Tibial nerve (tissue), 4 donors: ENCODE measurements around the gene GARIN5A. TPM values are rescaled to one million over a fixed set of nuclear protein-coding genes. Genes with fewer than 3 reads are reported as not detected.

Experiments
- DNase-seq, 2 donors: peaks; one replicate each; pipeline ENCODE4 v3.0.0-alpha.2; 2019; ENCODE audit warnings: low spot score in 2 of 2
- H3K27ac ChIP-seq, 4 donors: fragments of 200-600 bp; sonication (generic) in 3 of 4; one replicate each; pipeline ENCODE4 v1.5.1; 2017 to 2019; ENCODE audit warnings: mild to moderate bottlenecking in 1 of 4
- H3K27me3 ChIP-seq, 2 donors: fragments of 200-600 bp; sonication (generic) in 1 of 2; one replicate each; pipeline versions ENCODE4 v1.5.1 to v1.6.0; 2017 to 2019
- H3K36me3 ChIP-seq, 3 donors: fragments of 200-600 bp; sonication (generic); one replicate each; pipeline ENCODE4 v1.5.1; 2018 to 2019
- H3K4me1 ChIP-seq, 4 donors: fragments of 200-600 bp; sonication (generic) in 3 of 4; one replicate each; pipeline ENCODE4 v1.5.1; 2017 to 2019
- H3K4me3 ChIP-seq, 4 donors: fragments of 200-600 bp; sonication (generic) in 3 of 4; one replicate each; pipeline ENCODE4 v1.5.1; 2017 to 2019; ENCODE audit warnings: mild to moderate bottlenecking in 1 of 4, moderate library complexity in 1 of 4
- H3K9me3 ChIP-seq, 4 donors: fragments of 200-600 bp; sonication (generic) in 3 of 4; one replicate each; pipeline ENCODE4 v1.5.1; 2017 to 2019
- EP300 ChIP-seq, 2 donors: sonication (generic); formaldehyde crosslinking; IDR thresholded peaks; one replicate each; pipeline ENCODE4 v1.6.1; 2017; ENCODE audit warnings: antibody characterized with exemption in 2 of 2, mild to moderate bottlenecking in 1 of 2
- POLR2A ChIP-seq, 2 donors: fragments of 450-650 bp; IDR thresholded peaks; one replicate each; pipeline ENCODE4 v1.6.1; 2017; ENCODE audit warnings: antibody characterized with exemption in 2 of 2, mild to moderate bottlenecking in 2 of 2, moderate library complexity in 2 of 2
- WGBS, 2 donors: methylation state at CpG; one replicate each; pipeline ENCODE4 v1.1.5; 2018; 5-methylcytosine and 5-hydroxymethylcytosine counted together
- total RNA-seq, 4 donors: library from RNA; depleted of rRNA; stranded (reverse); fragments of >200 nt; gene quantifications; one replicate each; pipeline ENCODE4 v1.1.0, GENCODE V29; 2016
- TF ChIP-seq, protein P1 (sequence below), 5 experiments: fragments of 200-600 bp in 3 of 5; fragments of 450-650 bp in 2 of 5; sonication (generic) in 3 of 5; IDR thresholded peaks; one replicate each; pipeline ENCODE4 v1.5.1; 2016 to 2019; ENCODE audit warnings: antibody characterized with exemption in 5 of 5, mild to moderate bottlenecking in 3 of 5, moderate library complexity in 2 of 5

The GARIN5A gene
- total RNA-seq, 4 donors from 2014 or later, result not detected

DNA sequence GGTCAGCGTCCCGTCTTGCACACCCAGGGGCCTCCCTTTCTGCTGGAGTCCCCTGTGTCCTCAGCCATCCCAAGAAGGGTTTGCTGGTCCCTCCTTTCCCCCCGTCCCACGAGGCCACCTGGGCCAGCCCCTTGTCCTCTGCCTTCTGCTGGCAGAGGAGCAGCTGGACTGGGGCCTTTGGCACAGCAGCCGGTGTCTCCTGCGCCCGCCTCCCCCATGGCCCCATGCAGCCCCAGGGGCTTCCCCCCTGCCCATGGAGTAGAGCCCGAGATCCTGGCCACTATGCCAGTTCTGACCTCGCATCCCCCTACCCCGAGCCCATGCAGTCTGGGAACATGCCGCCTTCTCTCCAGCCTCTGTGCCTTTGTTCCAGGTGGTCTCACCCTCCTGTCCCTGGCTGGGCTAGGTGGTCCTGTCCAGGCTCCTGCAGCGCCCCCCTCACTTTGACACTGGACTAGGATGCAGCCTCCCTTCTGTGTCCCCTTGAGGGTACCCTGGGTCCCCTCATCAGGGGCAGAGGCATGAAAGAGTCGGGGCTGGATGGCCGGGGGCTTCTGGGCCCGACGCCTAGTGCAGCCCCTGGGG is 5.7 kb upstream of the GARIN5A start:
- Histone ChIP-seq H3K9me3 (no peaks in the 10 kb centered on the region), H3K4me3 (no peak overlapping the region), H3K36me3 (peaks cover 0 to 71% (median 12%) of the 10 kb centered on the region in 3 donors), H3K4me1 (peaks cover 0 to 17% (median 8%) of the 10 kb centered on the region in 4 donors), H3K27me3 (peaks cover 0 to 8% of the 10 kb centered on the region in 2 donors), H3K27ac (no peak overlapping the region)
- no peak for DNase-seq
- TF ChIP-seq EP300 (IDR thresholded peaks at IDR 0.05), result no peak
- no peak for TF ChIP-seq POLR2A (IDR thresholded peaks at IDR 0.05)
- TF ChIP-seq, protein P1, sequence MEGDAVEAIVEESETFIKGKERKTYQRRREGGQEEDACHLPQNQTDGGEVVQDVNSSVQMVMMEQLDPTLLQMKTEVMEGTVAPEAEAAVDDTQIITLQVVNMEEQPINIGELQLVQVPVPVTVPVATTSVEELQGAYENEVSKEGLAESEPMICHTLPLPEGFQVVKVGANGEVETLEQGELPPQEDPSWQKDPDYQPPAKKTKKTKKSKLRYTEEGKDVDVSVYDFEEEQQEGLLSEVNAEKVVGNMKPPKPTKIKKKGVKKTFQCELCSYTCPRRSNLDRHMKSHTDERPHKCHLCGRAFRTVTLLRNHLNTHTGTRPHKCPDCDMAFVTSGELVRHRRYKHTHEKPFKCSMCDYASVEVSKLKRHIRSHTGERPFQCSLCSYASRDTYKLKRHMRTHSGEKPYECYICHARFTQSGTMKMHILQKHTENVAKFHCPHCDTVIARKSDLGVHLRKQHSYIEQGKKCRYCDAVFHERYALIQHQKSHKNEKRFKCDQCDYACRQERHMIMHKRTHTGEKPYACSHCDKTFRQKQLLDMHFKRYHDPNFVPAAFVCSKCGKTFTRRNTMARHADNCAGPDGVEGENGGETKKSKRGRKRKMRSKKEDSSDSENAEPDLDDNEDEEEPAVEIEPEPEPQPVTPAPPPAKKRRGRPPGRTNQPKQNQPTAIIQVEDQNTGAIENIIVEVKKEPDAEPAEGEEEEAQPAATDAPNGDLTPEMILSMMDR (IDR thresholded peaks at IDR 0.05), result no peak
- WGBS, 2 donors, result 76 to 80% methylated on average over 16 of the region's 16 CpGs

DNA sequence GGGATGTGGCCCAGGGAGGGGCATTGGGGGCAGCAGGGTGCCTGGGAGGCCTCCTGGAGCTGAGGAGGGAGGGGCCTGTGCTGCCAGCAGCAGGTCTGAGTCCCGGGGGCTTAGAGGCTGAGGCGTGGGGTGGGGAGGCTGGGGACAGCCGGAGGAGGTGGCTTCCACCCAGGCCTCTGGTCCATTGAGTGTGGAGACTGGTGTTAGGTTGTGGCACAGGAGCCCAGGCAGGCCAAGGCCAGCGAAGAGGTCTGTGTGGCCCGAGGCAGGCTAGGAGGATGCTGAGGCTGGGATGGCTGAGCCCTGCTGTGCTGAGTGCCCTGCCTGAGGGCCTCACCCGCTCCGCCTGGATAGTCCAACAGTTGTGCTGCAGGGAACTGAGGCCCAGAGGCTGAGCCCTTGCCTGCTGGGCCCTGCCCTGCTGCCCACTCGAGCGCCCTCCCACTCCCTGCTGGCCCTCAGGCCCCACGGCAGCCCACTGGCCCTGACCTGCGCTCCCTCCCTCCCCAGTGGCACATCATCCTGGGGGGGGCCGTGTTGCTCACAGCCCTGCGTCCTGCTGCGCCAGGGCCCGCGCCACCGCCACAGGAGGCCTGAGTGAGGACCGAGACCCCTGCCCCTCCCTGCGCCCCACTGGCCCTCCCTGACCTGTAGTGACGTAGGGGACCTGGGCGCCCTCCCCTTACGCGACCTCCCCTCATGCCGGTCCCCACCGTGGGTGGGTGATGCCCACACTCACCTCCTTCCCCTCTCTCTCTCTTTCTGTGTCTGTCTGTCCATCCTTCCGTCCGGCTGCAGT is 4.9 kb upstream of the GARIN5A start:
- WGBS, 2 donors, result 85 to 88% methylated on average over 22 to 25 of the region's 27 CpGs
- Histone ChIP-seq H3K27ac (no peak overlapping the region), H3K9me3 (no peaks in the 10 kb centered on the region), H3K4me1 (peaks cover 0 to 24% (median 14%) of the 10 kb centered on the region in 4 donors), H3K4me3 (no peak overlapping the region), H3K27me3 (no peaks in the 10 kb centered on the region), H3K36me3 (peaks cover 0 to 71% (median 12%) of the 10 kb centered on the region in 3 donors)
- no peak for DNase-seq
- TF ChIP-seq, protein P1 (IDR thresholded peaks at IDR 0.05), result no peak
- TF ChIP-seq POLR2A (IDR thresholded peaks at IDR 0.05), result no peak
- no peak for TF ChIP-seq EP300 (IDR thresholded peaks at IDR 0.05)

DNA sequence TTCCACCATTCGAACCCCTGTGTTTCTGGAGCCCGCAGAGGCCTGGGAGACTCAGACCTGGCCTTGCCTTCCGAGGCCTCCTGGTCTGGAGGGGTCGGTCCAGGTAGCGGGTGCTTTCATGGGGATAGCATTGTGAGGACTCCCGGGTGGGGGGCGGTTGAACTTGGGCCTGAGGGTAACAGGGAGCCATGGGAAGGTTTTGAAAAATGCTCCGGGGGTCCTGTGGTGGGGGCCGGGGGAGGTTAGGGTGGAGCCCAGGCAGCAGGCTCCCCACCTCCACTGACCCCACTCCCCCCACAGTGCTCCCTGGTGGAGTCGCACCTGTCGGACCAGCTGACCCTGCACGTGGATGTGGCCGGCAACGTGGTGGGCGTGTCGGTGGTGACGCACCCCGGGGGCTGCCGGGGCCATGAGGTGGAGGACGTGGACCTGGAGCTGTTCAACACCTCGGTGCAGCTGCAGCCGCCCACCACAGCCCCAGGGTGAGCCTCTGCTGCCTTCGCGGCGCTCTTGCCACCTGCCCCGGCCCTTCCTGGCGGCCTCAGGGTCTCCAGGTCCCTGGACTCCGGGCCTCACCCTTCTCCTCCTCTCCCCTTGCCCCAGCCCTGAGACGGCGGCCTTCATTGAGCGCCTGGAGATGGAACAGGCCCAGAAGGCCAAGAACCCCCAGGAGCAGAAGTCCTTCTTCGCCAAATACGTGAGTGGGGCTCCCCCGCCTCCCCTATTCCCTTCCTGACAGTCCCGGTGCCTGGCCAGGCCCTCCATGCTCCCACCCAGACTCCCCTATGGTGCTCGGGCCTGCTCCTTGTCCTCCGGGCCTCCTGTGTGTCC is 3.8 kb upstream of the GARIN5A start:
- Histone ChIP-seq H3K36me3 (peaks cover 0 to 71% (median 12%) of the 10 kb centered on the region in 3 donors), H3K4me3 (no peak overlapping the region), H3K9me3 (no peaks in the 10 kb centered on the region), H3K4me1 (peaks cover 0 to 24% (median 14%) of the 10 kb centered on the region in 4 donors), H3K27me3 (no peaks in the 10 kb centered on the region), H3K27ac (no peak overlapping the region)
- no peak for TF ChIP-seq POLR2A (IDR thresholded peaks at IDR 0.05)
- DNase-seq, result no peak
- WGBS, 2 donors, result 89 to 90% methylated on average over 35 to 37 of the region's 37 CpGs

DNA sequence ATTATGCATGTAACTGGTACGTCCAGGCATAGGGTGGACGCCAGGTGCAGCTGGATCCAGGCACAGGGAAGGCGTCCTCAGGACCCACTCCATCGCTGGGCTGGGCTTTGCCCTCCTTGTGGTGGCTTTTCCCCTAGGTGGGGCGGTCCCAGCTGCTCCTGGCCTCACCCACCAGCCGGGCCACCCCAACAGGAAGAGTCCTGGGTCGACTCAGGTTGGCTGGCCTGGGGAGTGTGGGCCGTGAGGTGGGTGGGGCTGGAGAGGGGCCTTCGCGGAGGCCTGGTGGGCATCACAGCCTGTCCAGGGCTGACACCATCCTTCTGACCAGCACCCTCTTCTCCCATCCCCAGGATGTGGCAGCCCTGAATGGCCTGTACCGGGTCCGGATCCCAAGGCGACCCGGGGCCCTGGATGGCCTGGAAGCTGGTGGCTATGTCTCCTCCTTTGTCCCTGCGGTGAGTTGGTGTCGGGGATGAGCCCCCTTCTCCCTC is 3.2 kb upstream of the GARIN5A start:
- 90 to 97% methylated on average over 11 to 15 of the region's 16 CpGs for WGBS, 2 donors
- DNase-seq, result no peak
- TF ChIP-seq, protein P1 (IDR thresholded peaks at IDR 0.05), result no peak
- TF ChIP-seq EP300 (IDR thresholded peaks at IDR 0.05) (no peak), POLR2A (IDR thresholded peaks at IDR 0.05) (no peak)
- H3K36me3 ChIP-seq, result peaks cover 0 to 65% (median 12%) of the 10 kb centered on the region in 3 donors
- no peak overlapping the region for H3K27ac ChIP-seq
- no peaks in the 10 kb centered on the region for H3K27me3 ChIP-seq
- no peak overlapping the region for H3K4me3 ChIP-seq
- no peaks in the 10 kb centered on the region for H3K9me3 ChIP-seq
- peaks cover 0 to 24% (median 14%) of the 10 kb centered on the region in 4 donors for H3K4me1 ChIP-seq

DNA sequence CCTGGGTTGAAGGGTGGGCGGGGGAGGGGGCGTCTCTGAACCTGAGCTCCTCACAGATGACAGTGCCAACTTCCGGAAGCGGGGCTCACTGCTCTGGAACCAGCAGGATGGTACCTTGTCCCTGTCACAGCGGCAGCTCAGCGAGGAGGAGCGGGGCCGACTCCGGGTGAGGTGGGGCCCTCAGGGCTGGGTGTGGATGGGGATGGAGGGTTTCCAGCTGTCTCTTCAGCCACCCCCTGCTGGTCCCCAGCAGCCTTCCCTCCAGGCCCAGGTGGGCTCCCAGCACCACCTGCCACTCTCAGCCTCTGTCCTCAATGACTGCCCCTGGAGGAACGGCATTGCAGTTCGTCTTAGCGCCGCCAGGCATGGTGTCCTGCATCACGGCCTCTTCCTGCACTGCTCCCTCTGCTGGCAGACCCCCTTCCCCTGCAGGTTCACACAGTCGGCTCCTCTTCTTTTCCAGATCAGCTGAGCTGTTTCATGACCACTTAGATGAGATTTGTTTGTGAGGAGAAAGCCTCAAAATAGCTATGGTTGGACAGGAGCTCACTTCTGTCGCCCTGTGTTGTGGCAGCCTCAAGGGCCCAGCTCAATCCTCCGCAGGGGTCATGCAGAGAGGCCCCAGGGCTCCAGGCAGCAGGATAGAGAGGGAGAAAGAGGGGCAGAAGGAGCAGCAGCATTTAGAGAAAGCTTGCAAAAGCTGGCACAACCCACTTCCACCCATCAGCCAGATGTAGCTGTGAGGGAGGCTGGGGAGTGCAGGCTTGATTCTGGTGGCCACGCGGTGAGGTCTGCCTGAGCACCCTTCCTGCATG is 2.5 kb upstream of the GARIN5A start:
- Histone ChIP-seq H3K27ac (no peak overlapping the region), H3K4me1 (peaks cover 0 to 24% (median 14%) of the 10 kb centered on the region in 4 donors), H3K27me3 (no peaks in the 10 kb centered on the region), H3K36me3 (peaks cover 0 to 60% (median 12%) of the 10 kb centered on the region in 3 donors), H3K4me3 (no peak overlapping the region), H3K9me3 (no peaks in the 10 kb centered on the region)
- TF ChIP-seq EP300 (IDR thresholded peaks at IDR 0.05), result no peak
- TF ChIP-seq, protein P1 (IDR thresholded peaks at IDR 0.05), result peak in 3 of 5 experiments; percentile 12 to 15 (median 13)
- 78 to 85% methylated on average over 19 of the region's 19 CpGs for WGBS, 2 donors
- DNase-seq, result no peak
